ENCODE measurements around the gene MAML3. TPM values are rescaled to one million over a fixed set of nuclear protein-coding genes. Genes with fewer than 3 reads are reported as not detected.
A peak's percentile ranks its signal among the peaks of the same experiment; 100 is the strongest.

The MAML3 gene
- total and polyA plus RNA-seq, 2 of the 13 experiments (the other 11 are each of a cell fraction or from before 2014, with no cell fraction given), result 0.05 to 0.13 TPM

- TF ChIP-seq, protein P1, sequence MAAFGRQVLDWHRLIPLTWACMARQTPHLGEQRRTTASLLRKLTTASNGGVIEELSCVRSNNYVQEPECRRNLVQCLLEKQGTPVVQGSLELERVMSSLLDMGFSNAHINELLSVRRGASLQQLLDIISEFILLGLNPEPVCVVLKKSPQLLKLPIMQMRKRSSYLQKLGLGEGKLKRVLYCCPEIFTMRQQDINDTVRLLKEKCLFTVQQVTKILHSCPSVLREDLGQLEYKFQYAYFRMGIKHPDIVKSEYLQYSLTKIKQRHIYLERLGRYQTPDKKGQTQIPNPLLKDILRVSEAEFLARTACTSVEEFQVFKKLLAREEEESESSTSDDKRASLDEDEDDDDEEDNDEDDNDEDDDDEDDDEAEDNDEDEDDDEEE (CRISPR knock-in tag; IDR thresholded peaks at IDR 0.05), result no peak
- TF ChIP-seq, protein P2, sequence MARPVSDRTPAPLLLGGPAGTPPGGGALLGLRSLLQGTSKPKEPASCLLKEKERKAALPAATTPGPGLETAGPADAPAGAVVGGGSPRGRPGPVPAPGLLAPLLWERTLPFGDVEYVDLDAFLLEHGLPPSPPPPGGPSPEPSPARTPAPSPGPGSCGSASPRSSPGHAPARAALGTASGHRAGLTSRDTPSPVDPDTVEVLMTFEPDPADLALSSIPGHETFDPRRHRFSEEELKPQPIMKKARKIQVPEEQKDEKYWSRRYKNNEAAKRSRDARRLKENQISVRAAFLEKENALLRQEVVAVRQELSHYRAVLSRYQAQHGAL (CRISPR knock-in tag; IDR thresholded peaks at IDR 0.05; ENCODE audit: not compliant biosample characterization), result no peak
- TF ChIP-seq ZNF607 (CRISPR knock-in tag; IDR thresholded peaks at IDR 0.05; ENCODE audit: borderline replicate concordance) (no peak), ARID5B (CRISPR knock-in tag; IDR thresholded peaks at IDR 0.05) (peak; percentile 72), FOXP1 (IDR thresholded peaks at IDR 0.05) (no peak), FOXP1 (CRISPR knock-in tag; IDR thresholded peaks at IDR 0.05) (peak; percentile 54), POGZ (CRISPR knock-in tag; IDR thresholded peaks at IDR 0.05) (no peak), TCF7 (IDR thresholded peaks at IDR 0.05; ENCODE audit: low read depth) (peak; percentile 76), ATF6 (CRISPR knock-in tag; conservative IDR thresholded peaks at IDR 0.05) (no peak), FOSL1 (CRISPR knock-in tag; IDR thresholded peaks at IDR 0.05; ENCODE audit: borderline replicate concordance) (no peak), PAWR (CRISPR knock-in tag; IDR thresholded peaks at IDR 0.05; ENCODE audit: borderline replicate concordance) (no peak), ZNF543 (CRISPR knock-in tag; IDR thresholded peaks at IDR 0.05) (no peak), ZNF556 (CRISPR knock-in tag; IDR thresholded peaks at IDR 0.05; ENCODE audit: borderline replicate concordance) (no peak), ZNF280D (CRISPR knock-in tag; IDR thresholded peaks at IDR 0.05) (no peak), RXRB (CRISPR knock-in tag; IDR thresholded peaks at IDR 0.05; ENCODE audit: borderline replicate concordance) (peak; percentile 61), KDM5B (CRISPR knock-in tag; IDR thresholded peaks at IDR 0.05; ENCODE audit: borderline replicate concordance) (no peak), CHCHD3 (CRISPR knock-in tag; IDR thresholded peaks at IDR 0.05) (no peak), SCMH1 (CRISPR knock-in tag; IDR thresholded peaks at IDR 0.05; ENCODE audit: borderline replicate concordance) (no peak), RBAK (CRISPR knock-in tag; IDR thresholded peaks at IDR 0.05) (no peak), ZEB1 (IDR thresholded peaks at IDR 0.05; ENCODE audit: insufficient replicate concordance, low read depth) (no peak), MTA3 (CRISPR knock-in tag; IDR thresholded peaks at IDR 0.05) (no peak), NBN (conservative IDR thresholded peaks at IDR 0.05) (no peak)
Measured at GRCh38 chr4:139884438-139884837, 269.5 kb downstream of the MAML3 start (continued).

All from HepG2 (cell line).